ENCODE data around the gene PRAMEF13. TPM values are rescaled to one million over a fixed set of nuclear protein-coding genes. Genes with fewer than 3 reads are reported as not detected.
"Not testable (repeated sequence)": the region's sequence is repeated elsewhere in the genome, so short reads cannot be mapped to it uniquely, and the experiment has no call there.

Gene PRAMEF13
- polyA plus RNA-seq, 1 of the 3 experiments (the other 2 are of a cell fraction), result not detected

- Histone ChIP-seq H3K27ac (ENCODE audit: low read depth in 2 of 2, low read length in 1 of 2) (no peak overlapping the region), H3K9me3 (no peaks in the 10 kb centered on the region), H3K9me2 (no peaks in the 10 kb centered on the region), H4K20me1 (ENCODE audit: insufficient read depth) (no peaks in the 10 kb centered on the region), H3K4me2 (no peak overlapping the region), H3K9ac (no peak overlapping the region), H3K79me2 (ENCODE audit: insufficient read depth) (no peaks in the 10 kb centered on the region), H3K4me1 (ENCODE audit: control insufficient read depth in 1 of 2, insufficient read depth in 2 of 2, low read depth in 1 of 2, low read length in 1 of 2) (no peaks in the 10 kb centered on the region), H3F3A (replicated peaks; ENCODE audit: insufficient read depth) (no peaks in the 10 kb centered on the region), H3K36me3 (replicated peaks in 1 of 2; ENCODE audit: control insufficient read depth in 1 of 2, insufficient read depth in 2 of 2, low read length in 1 of 2) (no peaks in the 10 kb centered on the region), H3K27me3 (ENCODE audit: insufficient read depth) (no peaks in the 10 kb centered on the region), H3K4me3 (ENCODE audit: low read depth in 2 of 2, low read length in 1 of 2) (no peak overlapping the region), H2AFZ (ENCODE audit: low read depth) (no peak overlapping the region)
- 14% methylated on average over 7 of the region's 7 CpGs for whole genome bisulfite sequencing (ENCODE audit: low lambda C conversion rate)
- POLR2A ChIA-PET, result no interaction called here
- CTCF ChIA-PET, result no interaction called here
- TF ChIP-seq, protein P1, sequence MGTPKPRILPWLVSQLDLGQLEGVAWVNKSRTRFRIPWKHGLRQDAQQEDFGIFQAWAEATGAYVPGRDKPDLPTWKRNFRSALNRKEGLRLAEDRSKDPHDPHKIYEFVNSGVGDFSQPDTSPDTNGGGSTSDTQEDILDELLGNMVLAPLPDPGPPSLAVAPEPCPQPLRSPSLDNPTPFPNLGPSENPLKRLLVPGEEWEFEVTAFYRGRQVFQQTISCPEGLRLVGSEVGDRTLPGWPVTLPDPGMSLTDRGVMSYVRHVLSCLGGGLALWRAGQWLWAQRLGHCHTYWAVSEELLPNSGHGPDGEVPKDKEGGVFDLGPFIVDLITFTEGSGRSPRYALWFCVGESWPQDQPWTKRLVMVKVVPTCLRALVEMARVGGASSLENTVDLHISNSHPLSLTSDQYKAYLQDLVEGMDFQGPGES (IDR thresholded peaks at IDR 0.05; ENCODE audit: low read depth, low read length), result no peak
- TF ChIP-seq CTCF (IDR thresholded peaks at IDR 0.05), result peak; percentile 48
- TF ChIP-seq SIN3A (IDR thresholded peaks at IDR 0.05; ENCODE audit: borderline replicate concordance, low read depth, low read length), result no peak
- TF ChIP-seq YY1 (IDR thresholded peaks at IDR 0.05; ENCODE audit: low read depth), result no peak
- TF ChIP-seq, protein P2, sequence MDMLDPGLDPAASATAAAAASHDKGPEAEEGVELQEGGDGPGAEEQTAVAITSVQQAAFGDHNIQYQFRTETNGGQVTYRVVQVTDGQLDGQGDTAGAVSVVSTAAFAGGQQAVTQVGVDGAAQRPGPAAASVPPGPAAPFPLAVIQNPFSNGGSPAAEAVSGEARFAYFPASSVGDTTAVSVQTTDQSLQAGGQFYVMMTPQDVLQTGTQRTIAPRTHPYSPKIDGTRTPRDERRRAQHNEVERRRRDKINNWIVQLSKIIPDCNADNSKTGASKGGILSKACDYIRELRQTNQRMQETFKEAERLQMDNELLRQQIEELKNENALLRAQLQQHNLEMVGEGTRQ (IDR thresholded peaks at IDR 0.05; ENCODE audit: borderline replicate concordance, low read depth, low read length), result no peak
- TF ChIP-seq REST (IDR thresholded peaks at IDR 0.05; ENCODE audit: low read depth, low read length), result no peak
- TF ChIP-seq TAF1 (IDR thresholded peaks at IDR 0.05; ENCODE audit: borderline replicate concordance, low read depth, low read length), result no peak
- TF ChIP-seq EP300 (IDR thresholded peaks at IDR 0.05; ENCODE audit: borderline replicate concordance in 1 of 2, low read depth in 1 of 2, low read length in 1 of 2), result no peak
- DNase-seq, result no peak
Measured at GRCh38 chr1:13228343-13228781, 27.2 kb upstream of the PRAMEF13 start.

DNA sequence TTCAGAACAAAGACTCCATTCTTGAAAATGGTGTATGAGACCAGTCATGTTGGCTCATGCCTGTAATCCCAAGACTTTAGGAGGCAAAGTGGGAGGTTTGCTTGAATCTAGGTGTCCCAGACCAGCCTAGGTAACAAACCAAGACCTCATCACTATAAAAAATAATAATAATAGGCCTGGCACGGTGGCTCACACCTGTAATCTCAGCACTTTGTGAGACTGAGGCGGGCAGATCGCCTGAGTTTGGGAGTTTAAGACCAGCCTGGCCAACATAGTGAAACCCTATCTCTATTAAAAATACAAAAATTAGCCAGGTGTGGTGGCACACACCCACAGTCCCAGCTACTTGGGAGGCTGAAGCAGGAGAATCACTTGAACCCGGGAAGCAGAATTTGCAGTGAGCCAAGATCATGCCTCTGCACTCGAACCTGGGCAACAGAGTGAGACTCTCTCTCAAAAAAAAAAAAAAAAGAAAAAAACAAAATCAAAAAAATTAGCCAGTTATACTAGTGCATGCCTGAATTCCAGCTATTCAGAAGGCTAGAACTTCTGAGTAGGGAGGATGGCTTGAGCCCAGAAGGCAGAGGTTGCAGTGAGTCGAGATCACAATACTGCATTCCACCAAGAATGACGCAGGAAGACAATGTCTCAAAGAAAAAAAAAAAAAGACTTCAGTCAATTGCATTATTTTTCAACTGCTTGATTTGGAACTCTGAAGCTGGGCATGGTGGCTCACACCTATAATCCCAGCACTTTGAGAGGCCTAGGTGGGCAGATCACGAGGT lies 26.3 kb upstream of the PRAMEF13 start:
- CTCF ChIA-PET; H2AFZ ChIP-seq (ENCODE audit: low read depth); H3K27ac ChIP-seq (ENCODE audit: low read depth in 2 of 2, low read length in 1 of 2); POLR2A ChIA-PET; H3K9me3 ChIP-seq; H3K4me2 ChIP-seq; DNase-seq; H3K4me3 ChIP-seq (ENCODE audit: low read depth in 2 of 2, low read length in 1 of 2); H3K79me2 ChIP-seq (ENCODE audit: insufficient read depth); H3K4me1 ChIP-seq (ENCODE audit: control insufficient read depth in 1 of 2, insufficient read depth in 2 of 2, low read depth in 1 of 2, low read length in 1 of 2); H3K9ac ChIP-seq; H4K20me1 ChIP-seq (ENCODE audit: insufficient read depth); H3K27me3 ChIP-seq (ENCODE audit: insufficient read depth); H3F3A ChIP-seq (replicated peaks; ENCODE audit: insufficient read depth); H3K9me2 ChIP-seq; H3K36me3 ChIP-seq (replicated peaks in 1 of 2; ENCODE audit: control insufficient read depth in 1 of 2, insufficient read depth in 2 of 2, low read length in 1 of 2): not testable (repeated sequence)
- 14% methylated on average over 8 of the region's 8 CpGs for WGBS (ENCODE audit: low lambda C conversion rate)

DNA sequence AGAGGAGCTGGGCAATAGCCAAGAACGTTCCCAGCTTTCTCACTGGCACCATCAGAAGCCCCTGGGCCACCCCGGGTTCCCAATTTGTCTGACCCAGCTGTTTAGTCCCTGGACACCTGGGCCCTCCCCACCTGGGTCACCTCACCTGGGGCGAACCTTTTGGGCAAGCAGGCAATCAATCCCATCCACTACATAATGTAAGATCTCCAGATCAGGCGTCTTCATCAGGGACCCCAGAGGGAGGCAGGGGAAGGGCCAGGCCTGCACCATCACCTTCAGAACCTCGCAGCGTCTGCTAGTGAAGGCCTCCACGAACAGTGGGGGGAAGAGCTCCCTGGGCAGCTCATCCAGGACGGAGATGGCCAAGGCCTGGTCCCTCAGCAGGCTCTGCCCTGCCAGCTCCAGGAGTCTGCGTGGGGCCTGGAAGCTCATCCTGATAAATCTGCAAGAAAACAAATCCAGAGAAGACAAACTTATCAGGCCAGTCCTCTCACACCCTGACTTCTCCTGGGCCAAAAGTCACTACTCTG lies 24.5 kb upstream of the PRAMEF13 start, which contains the start of gene PRAMEF18:
Gene PRAMEF18, minus strand, starts transcription at position 480 of the 530 bp plus-strand sequence. Its CDS starts 48 bp downstream, at position 432.
- H3K4me1 ChIP-seq (ENCODE audit: control insufficient read depth in 1 of 2, insufficient read depth in 2 of 2, low read depth in 1 of 2, low read length in 1 of 2); H3K9ac ChIP-seq; H3K9me2 ChIP-seq; H3K36me3 ChIP-seq (replicated peaks in 1 of 2; ENCODE audit: control insufficient read depth in 1 of 2, insufficient read depth in 2 of 2, low read length in 1 of 2); H3F3A ChIP-seq (replicated peaks; ENCODE audit: insufficient read depth); H4K20me1 ChIP-seq (ENCODE audit: insufficient read depth); H3K4me2 ChIP-seq; H3K27ac ChIP-seq (ENCODE audit: low read depth in 2 of 2, low read length in 1 of 2); H2AFZ ChIP-seq (ENCODE audit: low read depth); H3K4me3 ChIP-seq (ENCODE audit: low read depth in 2 of 2, low read length in 1 of 2); CTCF ChIA-PET; H3K27me3 ChIP-seq (ENCODE audit: insufficient read depth); H3K79me2 ChIP-seq (ENCODE audit: insufficient read depth); DNase-seq; H3K9me3 ChIP-seq; POLR2A ChIA-PET: not testable (repeated sequence)
- 0% methylated on average over 9 of the region's 9 CpGs for WGBS (ENCODE audit: low lambda C conversion rate)

Data from SK-N-SH (cell line).